Panc1 (cell line): Measurements from ENCODE around the gene COPB2. TPM values are rescaled to one million over a fixed set of nuclear protein-coding genes. Genes with fewer than 3 reads are reported as not detected.
A peak's percentile ranks its signal among the peaks of the same experiment; 100 is the strongest.

Experiments used
- ATAC-seq: fragments of 200-7000 bp; cut with Tn5 transposase; 2 replicates; pipeline ENCODE4 v1.9.1; 2020; ENCODE audit warnings: mild to moderate bottlenecking, moderate library complexity
- BruUV-seq: library from RNA; stranded (reverse); fragments of 400-500 nt; replicated peaks from 2 replicates; lab custom pipeline; 2021; lab: Mats Ljungman, UMichigan
- CTCF ChIA-PET: fragments of 300-600 bp; sonication (Branson Sonifier 250); formaldehyde crosslinking; loops from one replicate; lab custom pipeline; 2022; ENCODE audit warnings: antibody characterized with exemption; lab: Charles Lee
- POLR2A ChIA-PET: fragments of 300-600 bp; sonication (Branson Sonifier 250); formaldehyde crosslinking; loops from one replicate; lab custom pipeline; 2022; ENCODE audit warnings: antibody characterized with exemption; lab: Charles Lee
- DNase-seq: peaks from one replicate; pipeline ENCODE4 v3.0.0-alpha.2; 2010; ENCODE audit warnings: low read depth, low spot score
- H3K27ac ChIP-seq: 2 replicates; pipeline ENCODE4 v1.5.1; 2011; ENCODE audit warnings: mild to moderate bottlenecking, low read length, inconsistent platforms
- H3K27me3 ChIP-seq: fragments of 200-500 bp; sonication (Bioruptor generic); 2 replicates; pipeline ENCODE4 v1.6.0; 2014; ENCODE audit warnings: low read length, inconsistent platforms; ENCODE audit not compliant: control insufficient read depth, insufficient read depth
- H3K36me3 ChIP-seq: fragments of 200-500 bp; sonication (Bioruptor generic); 2 replicates; pipeline ENCODE4 v1.5.1; 2014; ENCODE audit warnings: inconsistent platforms, mild to moderate bottlenecking, low read length, moderate library complexity; ENCODE audit not compliant: control insufficient read depth, insufficient read depth
- H3K4me1 ChIP-seq: 2 replicates; pipeline ENCODE4 v1.5.1; 2011; ENCODE audit warnings: inconsistent platforms, mild to moderate bottlenecking, low read length, moderate library complexity; ENCODE audit not compliant: control insufficient read depth, insufficient read depth
- H3K4me3 ChIP-seq, 2 experiments: 2 replicates each; pipeline ENCODE4 v1.5.1; 2011 to 2012; ENCODE audit warnings: low read depth in 2 of 2, low read length in 2 of 2, mild to moderate bottlenecking in 2 of 2, inconsistent platforms in 1 of 2, moderate library complexity in 1 of 2
- H3K9me3 ChIP-seq: fragments of 200-500 bp; sonication (Bioruptor generic); 2 replicates; pipeline ENCODE4 v1.5.1; 2014; ENCODE audit warnings: low read depth, mild to moderate bottlenecking, inconsistent platforms, low read length, moderate library complexity; ENCODE audit not compliant: control insufficient read depth, insufficient read depth
- POLR2AphosphoS5 ChIP-seq: IDR thresholded peaks from 2 replicates; pipeline ENCODE4 v1.6.1; 2012; ENCODE audit warnings: mild to moderate bottlenecking, low read depth, low read length, moderate library complexity
- SIN3A ChIP-seq: IDR thresholded peaks from 2 replicates; pipeline ENCODE4 v1.6.1; 2012; ENCODE audit warnings: low read depth, mild to moderate bottlenecking, low read length, moderate library complexity, borderline replicate concordance; ENCODE audit not compliant: insufficient read depth
- TCF7L2 ChIP-seq: IDR thresholded peaks from 2 replicates; pipeline ENCODE4 v1.6.1; 2011; ENCODE audit warnings: mild to moderate bottlenecking, low read depth, low read length, inconsistent platforms
- in situ Hi-C: cut with HindIII; loops from 2 replicates; pipeline ENCODE4 v1.10.0; 2016; ENCODE audit warnings: low sequenced_read_pairs, low pct_unique_long_range_greater_than_20kb
- intact Hi-C: fragments of 100-400 bp; cut with micrococcal nuclease; formaldehyde crosslinking; loops from one replicate; pipeline ENCODE4 v1.10.0; 2022; ENCODE audit not compliant: unreplicated experiment
- total RNA-seq: library from RNA; stranded (reverse); gene quantifications from one replicate; pipeline ENCODE4 v1.2.1, GENCODE V29; 2021; ENCODE audit not compliant: unreplicated experiment
- TF ChIP-seq, protein P1 (sequence below): fragments of 450-650 bp; IDR thresholded peaks from 2 replicates; pipeline ENCODE4 v1.5.1; 2017; ENCODE audit warnings: mild to moderate bottlenecking
- TF ChIP-seq, protein P2 (sequence below), 2 experiments: IDR thresholded peaks; 2 replicates each; pipeline ENCODE4 v1.6.1; 2011 to 2012; ENCODE audit warnings: low read depth in 2 of 2, control low read depth in 1 of 2, low read length in 1 of 2, mild to moderate bottlenecking in 1 of 2, moderate library complexity in 1 of 2; ENCODE audit not compliant: insufficient read depth in 1 of 2

The COPB2 gene
- total RNA-seq, 1 experiment from 2014 or later = 150 TPM

DNA sequence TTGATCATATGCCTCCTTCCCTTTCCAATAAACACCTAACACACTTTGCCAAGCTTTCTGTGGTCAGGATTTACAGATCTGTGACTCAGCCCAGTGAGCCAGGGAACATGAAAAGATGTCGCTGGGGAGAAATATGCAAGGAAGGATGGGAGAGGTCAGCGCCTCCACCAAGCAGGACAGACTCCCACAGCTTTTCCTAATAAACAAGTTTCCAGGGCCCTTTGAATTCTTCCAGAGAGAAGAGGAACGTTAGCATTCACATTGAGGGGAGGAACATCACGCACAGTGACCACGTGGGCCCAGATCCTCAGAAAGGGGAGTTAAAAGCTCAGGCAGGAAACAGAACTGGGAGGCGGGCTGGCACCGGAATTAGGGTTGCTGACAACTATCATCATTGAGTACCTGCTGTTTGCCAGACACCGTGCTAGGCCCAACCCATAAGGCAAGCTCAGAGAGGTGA lies 78.9 kb downstream of the COPB2 start:
- ChIA-PET POLR2A (interaction anchor here (0.6 to 1.3 kb wide), 3 partner anchors 9 to 222 kb away, joined by 3 to 4 read pairs (median 4); no protein-coding TSS in a partner anchor), CTCF (interaction anchor here (1.1 kb wide), 1 partner anchor 19 kb away, joined by 4 read pairs; no protein-coding TSS in a partner anchor)
- intact Hi-C loops (no loop called here), in situ Hi-C loops (no loop called here)
- BruUV-seq = no TSS peak
- DNase-seq (no peak), ATAC-seq (peak; percentile 82)
- Histone ChIP-seq H3K4me3 (no peak overlapping the region), H3K9me3 (no peaks in the 10 kb centered on the region), H3K4me1 (peaks cover 43% of the 10 kb centered on the region), H3K27me3 (no peaks in the 10 kb centered on the region), H3K27ac (peak overlapping the region; percentile 81), H3K36me3 (no peaks in the 10 kb centered on the region)
- TF ChIP-seq SIN3A = no peak
- peak; percentile 61; the same call in 1 of the 2 replicates for TF ChIP-seq POLR2AphosphoS5
- TF ChIP-seq, protein P1, sequence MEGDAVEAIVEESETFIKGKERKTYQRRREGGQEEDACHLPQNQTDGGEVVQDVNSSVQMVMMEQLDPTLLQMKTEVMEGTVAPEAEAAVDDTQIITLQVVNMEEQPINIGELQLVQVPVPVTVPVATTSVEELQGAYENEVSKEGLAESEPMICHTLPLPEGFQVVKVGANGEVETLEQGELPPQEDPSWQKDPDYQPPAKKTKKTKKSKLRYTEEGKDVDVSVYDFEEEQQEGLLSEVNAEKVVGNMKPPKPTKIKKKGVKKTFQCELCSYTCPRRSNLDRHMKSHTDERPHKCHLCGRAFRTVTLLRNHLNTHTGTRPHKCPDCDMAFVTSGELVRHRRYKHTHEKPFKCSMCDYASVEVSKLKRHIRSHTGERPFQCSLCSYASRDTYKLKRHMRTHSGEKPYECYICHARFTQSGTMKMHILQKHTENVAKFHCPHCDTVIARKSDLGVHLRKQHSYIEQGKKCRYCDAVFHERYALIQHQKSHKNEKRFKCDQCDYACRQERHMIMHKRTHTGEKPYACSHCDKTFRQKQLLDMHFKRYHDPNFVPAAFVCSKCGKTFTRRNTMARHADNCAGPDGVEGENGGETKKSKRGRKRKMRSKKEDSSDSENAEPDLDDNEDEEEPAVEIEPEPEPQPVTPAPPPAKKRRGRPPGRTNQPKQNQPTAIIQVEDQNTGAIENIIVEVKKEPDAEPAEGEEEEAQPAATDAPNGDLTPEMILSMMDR = no peak
- TF ChIP-seq TCF7L2 = peak; percentile 96

DNA sequence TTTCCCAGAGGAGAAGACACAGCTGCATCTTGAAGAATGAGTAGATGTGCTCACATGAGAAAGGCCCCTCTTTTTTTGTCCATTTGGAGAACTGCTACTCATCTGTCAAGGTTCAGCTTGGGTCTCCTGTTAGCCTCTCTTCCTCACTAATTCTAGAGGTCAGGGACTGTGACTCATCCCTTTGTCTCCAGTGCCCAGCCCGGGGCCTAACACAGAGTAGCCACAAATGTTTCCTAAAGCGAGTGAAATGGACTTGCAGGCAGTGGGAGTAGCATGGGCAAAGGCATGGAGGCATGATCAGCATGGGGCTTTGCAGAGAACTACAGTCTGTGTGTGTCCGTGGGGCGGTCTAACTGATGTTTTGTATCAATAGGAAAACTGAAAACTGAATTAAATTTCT lies 79.6 kb downstream of the COPB2 start:
- peaks cover 43% of the 10 kb centered on the region for H3K4me1 ChIP-seq
- no peaks in the 10 kb centered on the region for H3K27me3 ChIP-seq
- no peak for DNase-seq
- no peaks in the 10 kb centered on the region for H3K9me3 ChIP-seq
- no peak for TF ChIP-seq SIN3A
- no peak for TF ChIP-seq TCF7L2
- TF ChIP-seq POLR2AphosphoS5 = no peak
- TF ChIP-seq, protein P1 = no peak
- TF ChIP-seq, protein P2, sequence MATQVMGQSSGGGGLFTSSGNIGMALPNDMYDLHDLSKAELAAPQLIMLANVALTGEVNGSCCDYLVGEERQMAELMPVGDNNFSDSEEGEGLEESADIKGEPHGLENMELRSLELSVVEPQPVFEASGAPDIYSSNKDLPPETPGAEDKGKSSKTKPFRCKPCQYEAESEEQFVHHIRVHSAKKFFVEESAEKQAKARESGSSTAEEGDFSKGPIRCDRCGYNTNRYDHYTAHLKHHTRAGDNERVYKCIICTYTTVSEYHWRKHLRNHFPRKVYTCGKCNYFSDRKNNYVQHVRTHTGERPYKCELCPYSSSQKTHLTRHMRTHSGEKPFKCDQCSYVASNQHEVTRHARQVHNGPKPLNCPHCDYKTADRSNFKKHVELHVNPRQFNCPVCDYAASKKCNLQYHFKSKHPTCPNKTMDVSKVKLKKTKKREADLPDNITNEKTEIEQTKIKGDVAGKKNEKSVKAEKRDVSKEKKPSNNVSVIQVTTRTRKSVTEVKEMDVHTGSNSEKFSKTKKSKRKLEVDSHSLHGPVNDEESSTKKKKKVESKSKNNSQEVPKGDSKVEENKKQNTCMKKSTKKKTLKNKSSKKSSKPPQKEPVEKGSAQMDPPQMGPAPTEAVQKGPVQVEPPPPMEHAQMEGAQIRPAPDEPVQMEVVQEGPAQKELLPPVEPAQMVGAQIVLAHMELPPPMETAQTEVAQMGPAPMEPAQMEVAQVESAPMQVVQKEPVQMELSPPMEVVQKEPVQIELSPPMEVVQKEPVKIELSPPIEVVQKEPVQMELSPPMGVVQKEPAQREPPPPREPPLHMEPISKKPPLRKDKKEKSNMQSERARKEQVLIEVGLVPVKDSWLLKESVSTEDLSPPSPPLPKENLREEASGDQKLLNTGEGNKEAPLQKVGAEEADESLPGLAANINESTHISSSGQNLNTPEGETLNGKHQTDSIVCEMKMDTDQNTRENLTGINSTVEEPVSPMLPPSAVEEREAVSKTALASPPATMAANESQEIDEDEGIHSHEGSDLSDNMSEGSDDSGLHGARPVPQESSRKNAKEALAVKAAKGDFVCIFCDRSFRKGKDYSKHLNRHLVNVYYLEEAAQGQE (IDR thresholded peaks at IDR 0.05; ENCODE audit: insufficient read depth in 1 of 2, low read depth in 2 of 2, low read length in 1 of 2) = no peak
- peak overlapping the region; percentile 81 for H3K27ac ChIP-seq
- intact Hi-C loops = no loop called here
- peak; percentile 56 for ATAC-seq
- no peaks in the 10 kb centered on the region for H3K36me3 ChIP-seq
- ChIA-PET POLR2A (interaction anchor here (0.6 to 0.9 kb wide), 2 partner anchors 9 to 34 kb away, joined by 3 to 4 read pairs; no protein-coding TSS in a partner anchor), CTCF (interaction anchor here (1.1 kb wide), 1 partner anchor 19 kb away, joined by 4 read pairs; no protein-coding TSS in a partner anchor)
- in situ Hi-C loops = no loop called here
- BruUV-seq = no TSS peak
- H3K4me3 ChIP-seq = no peak overlapping the region
